Measurements from ENCODE around the gene FAM181B. TPM values are rescaled to one million over a fixed set of nuclear protein-coding genes. Genes with fewer than 3 reads are reported as not detected.

The FAM181B gene
- polyA plus RNA-seq, 1 donor (not counting 4 experiments of a cell fraction or from before 2014, with no cell fraction given) = 0.01 TPM

DNA sequence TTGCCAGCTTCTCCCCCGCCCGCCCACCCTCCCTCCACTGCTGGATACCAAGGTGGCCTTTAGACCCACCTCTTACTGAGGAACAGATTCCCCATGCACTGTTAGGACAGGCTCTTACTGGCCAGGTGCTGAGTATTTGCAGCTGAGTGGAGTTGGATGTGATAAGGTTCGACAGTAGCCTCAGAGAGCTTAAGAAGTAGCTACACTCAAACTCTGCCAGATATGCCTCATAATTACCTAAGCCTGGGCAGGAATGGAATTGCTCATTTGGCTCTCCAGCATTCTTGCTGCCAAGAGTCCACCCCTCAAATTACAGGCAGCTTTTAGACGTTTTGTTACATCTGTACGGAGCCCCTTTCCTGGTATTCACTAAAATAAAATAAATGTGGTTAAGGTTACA, 9.6 kb downstream of the FAM181B start:
- dilution Hi-C loops (cut with MboI; ENCODE audit: extremely low pct_ligation_motif_present, low sequenced_read_pairs) = loop anchor here (25.0 kb wide), 1 partner anchor 1088 kb away; no protein-coding TSS in a partner anchor
- TF ChIP-seq, protein P1, sequence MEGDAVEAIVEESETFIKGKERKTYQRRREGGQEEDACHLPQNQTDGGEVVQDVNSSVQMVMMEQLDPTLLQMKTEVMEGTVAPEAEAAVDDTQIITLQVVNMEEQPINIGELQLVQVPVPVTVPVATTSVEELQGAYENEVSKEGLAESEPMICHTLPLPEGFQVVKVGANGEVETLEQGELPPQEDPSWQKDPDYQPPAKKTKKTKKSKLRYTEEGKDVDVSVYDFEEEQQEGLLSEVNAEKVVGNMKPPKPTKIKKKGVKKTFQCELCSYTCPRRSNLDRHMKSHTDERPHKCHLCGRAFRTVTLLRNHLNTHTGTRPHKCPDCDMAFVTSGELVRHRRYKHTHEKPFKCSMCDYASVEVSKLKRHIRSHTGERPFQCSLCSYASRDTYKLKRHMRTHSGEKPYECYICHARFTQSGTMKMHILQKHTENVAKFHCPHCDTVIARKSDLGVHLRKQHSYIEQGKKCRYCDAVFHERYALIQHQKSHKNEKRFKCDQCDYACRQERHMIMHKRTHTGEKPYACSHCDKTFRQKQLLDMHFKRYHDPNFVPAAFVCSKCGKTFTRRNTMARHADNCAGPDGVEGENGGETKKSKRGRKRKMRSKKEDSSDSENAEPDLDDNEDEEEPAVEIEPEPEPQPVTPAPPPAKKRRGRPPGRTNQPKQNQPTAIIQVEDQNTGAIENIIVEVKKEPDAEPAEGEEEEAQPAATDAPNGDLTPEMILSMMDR (optimal IDR thresholded peaks at IDR 0.05 in 1 of 3, IDR thresholded peaks at IDR 0.05 in 1 of 3, conservative IDR thresholded peaks at IDR 0.05 in 1 of 3; ENCODE audit: extremely low read depth in 1 of 3, insufficient read depth in 2 of 3, low read length in 3 of 3) = no peak
- TF ChIP-seq EZH2 (IDR thresholded peaks at IDR 0.05; ENCODE audit: low read length) = no peak
- FAIRE-seq = no peak
- no peak overlapping the region for H2AFZ ChIP-seq (ENCODE audit: control insufficient read depth, low read length)
- no peaks in the 10 kb centered on the region for H3K27me3 ChIP-seq (ENCODE audit: control insufficient read depth, extremely low read depth, insufficient read depth, low read length)
- no peak overlapping the region for H3K4me3 ChIP-seq (ENCODE audit: control insufficient read depth in 2 of 3, extremely low read depth in 1 of 3, insufficient read depth in 2 of 3, low read depth in 1 of 3, low read length in 3 of 3)
- no peak overlapping the region for H3K27ac ChIP-seq (ENCODE audit: control insufficient read depth, insufficient read depth, low read length)
- no peaks in the 10 kb centered on the region for H3K4me1 ChIP-seq (ENCODE audit: control insufficient read depth, extremely low read depth, insufficient read depth, low read length)
- no peaks in the 10 kb centered on the region for H3K9me1 ChIP-seq (ENCODE audit: control insufficient read depth, extremely low read depth, insufficient read depth, low read length)
- H3K9ac ChIP-seq (ENCODE audit: control insufficient read depth, extremely low read depth, insufficient read depth, low read length) = no peak overlapping the region
- DNase-seq (ENCODE audit: low read depth, low spot score) = no peak
- H3K79me2 ChIP-seq (ENCODE audit: control insufficient read depth, insufficient read depth, low read length) = no peaks in the 10 kb centered on the region
- H4K20me1 ChIP-seq (ENCODE audit: control insufficient read depth, extremely low read depth, insufficient read depth, low read length) = no peaks in the 10 kb centered on the region
- no peaks in the 10 kb centered on the region for H3K36me3 ChIP-seq (ENCODE audit: control insufficient read depth in 2 of 2, extremely low read depth in 1 of 2, insufficient read depth in 2 of 2, low read length in 2 of 2)
- H3K9me3 ChIP-seq (ENCODE audit: control insufficient read depth, low read depth, low read length) = no peaks in the 10 kb centered on the region
- H3K4me2 ChIP-seq (ENCODE audit: control insufficient read depth, extremely low read depth, insufficient read depth, low read depth, low read length) = no peak overlapping the region

DNA sequence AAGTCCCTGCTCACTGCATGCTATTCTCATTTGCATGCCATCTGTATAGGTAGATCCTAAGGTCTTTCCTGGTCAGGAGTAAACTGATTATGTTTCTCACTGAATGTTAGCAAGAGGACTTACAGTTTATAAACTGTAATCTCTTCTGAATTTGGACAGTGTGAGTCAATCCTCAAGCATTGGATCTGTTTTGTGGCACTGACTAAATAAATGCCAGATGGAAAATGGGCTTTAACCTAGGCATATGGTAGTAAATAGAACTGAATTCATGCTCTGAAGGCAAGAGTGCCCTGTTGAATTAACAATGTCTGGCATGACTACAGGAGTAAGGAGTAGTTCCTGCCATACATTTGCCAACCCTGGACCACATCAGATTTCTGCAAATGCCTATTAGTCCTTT, 11.4 kb downstream of the FAM181B start:
- Histone ChIP-seq H3K4me3 (ENCODE audit: control insufficient read depth in 2 of 3, extremely low read depth in 1 of 3, insufficient read depth in 2 of 3, low read depth in 1 of 3, low read length in 3 of 3) (no peak overlapping the region), H3K4me1 (ENCODE audit: control insufficient read depth, extremely low read depth, insufficient read depth, low read length) (no peaks in the 10 kb centered on the region), H3K27ac (ENCODE audit: control insufficient read depth, insufficient read depth, low read length) (no peak overlapping the region), H3K36me3 (ENCODE audit: control insufficient read depth in 2 of 2, extremely low read depth in 1 of 2, insufficient read depth in 2 of 2, low read length in 2 of 2) (no peaks in the 10 kb centered on the region), H3K27me3 (ENCODE audit: control insufficient read depth, extremely low read depth, insufficient read depth, low read length) (no peaks in the 10 kb centered on the region), H3K9ac (ENCODE audit: control insufficient read depth, extremely low read depth, insufficient read depth, low read length) (no peak overlapping the region), H3K4me2 (ENCODE audit: control insufficient read depth, extremely low read depth, insufficient read depth, low read depth, low read length) (no peak overlapping the region), H3K79me2 (ENCODE audit: control insufficient read depth, insufficient read depth, low read length) (no peaks in the 10 kb centered on the region), H4K20me1 (ENCODE audit: control insufficient read depth, extremely low read depth, insufficient read depth, low read length) (no peaks in the 10 kb centered on the region), H3K9me1 (ENCODE audit: control insufficient read depth, extremely low read depth, insufficient read depth, low read length) (no peaks in the 10 kb centered on the region), H2AFZ (ENCODE audit: control insufficient read depth, low read length) (no peak overlapping the region), H3K9me3 (ENCODE audit: control insufficient read depth, low read depth, low read length) (no peaks in the 10 kb centered on the region)
- dilution Hi-C loops (cut with MboI; ENCODE audit: extremely low pct_ligation_motif_present, low sequenced_read_pairs) = loop anchor here (25.0 kb wide), 1 partner anchor 1090 kb away; no protein-coding TSS in a partner anchor
- FAIRE-seq (no peak), DNase-seq (ENCODE audit: low read depth, low spot score) (no peak)
- TF ChIP-seq, protein P1 (optimal IDR thresholded peaks at IDR 0.05 in 1 of 3, IDR thresholded peaks at IDR 0.05 in 1 of 3, conservative IDR thresholded peaks at IDR 0.05 in 1 of 3; ENCODE audit: extremely low read depth in 1 of 3, insufficient read depth in 2 of 3, low read length in 3 of 3) = no peak
- TF ChIP-seq EZH2 (IDR thresholded peaks at IDR 0.05; ENCODE audit: low read length) = no peak
